Activated naive CD4-positive, alpha-beta T cell treated with anti-CD3 and anti-CD28 coated beads for 36 hours (primary cell): ENCODE results near the gene CMIP. TPM values are rescaled to one million over a fixed set of nuclear protein-coding genes. Genes with fewer than 3 reads are reported as not detected.
"Not testable (repeated sequence)": the region's sequence is repeated elsewhere in the genome, so short reads cannot be mapped to it uniquely, and the experiment has no call there.

Source experiments
- CTCF ChIA-PET: fragments of 350-600 bp; sonication (Branson Sonifier 250); formaldehyde crosslinking; loops from one replicate; lab custom pipeline; 2021; ENCODE audit warnings: antibody characterized with exemption; lab: Charles Lee
- DNase-seq: peaks from one replicate; pipeline ENCODE4 v3.0.0-alpha.2; 2020
- H3K27ac Mint-ChIP-seq: one replicate; pipeline ENCODE4 v1.8.0; 2021; ENCODE audit warnings: mild to moderate bottlenecking, mixed read lengths
- H3K27me3 Mint-ChIP-seq: one replicate; pipeline ENCODE4 v1.8.0; 2021; ENCODE audit warnings: low read depth, mixed read lengths
- H3K36me3 Mint-ChIP-seq: one replicate; pipeline ENCODE4 v1.8.0; 2021; ENCODE audit warnings: low read depth, mixed read lengths
- H3K4me1 Mint-ChIP-seq: one replicate; pipeline ENCODE4 v1.8.0; 2021; ENCODE audit warnings: low read depth, mixed read lengths
- H3K4me3 Mint-ChIP-seq: one replicate; pipeline ENCODE4 v1.8.0; 2021; ENCODE audit warnings: mild to moderate bottlenecking, moderate library complexity, mixed read lengths
- H3K9me3 Mint-ChIP-seq: one replicate; pipeline ENCODE4 v1.8.0; 2021; ENCODE audit warnings: mixed read lengths
- intact Hi-C: fragments of 100-400 bp; cut with micrococcal nuclease; formaldehyde crosslinking; loops from one replicate; pipeline ENCODE4 v1.15.1; 2023
- total RNA-seq, 2 experiments: library from RNA; stranded (reverse); gene quantifications; one replicate each; pipeline ENCODE4 v1.2.3, GENCODE V29; 2021

Gene CMIP
- total RNA-seq, 2 experiments from 2014 or later: 28.6 to 28.8 TPM

DNA sequence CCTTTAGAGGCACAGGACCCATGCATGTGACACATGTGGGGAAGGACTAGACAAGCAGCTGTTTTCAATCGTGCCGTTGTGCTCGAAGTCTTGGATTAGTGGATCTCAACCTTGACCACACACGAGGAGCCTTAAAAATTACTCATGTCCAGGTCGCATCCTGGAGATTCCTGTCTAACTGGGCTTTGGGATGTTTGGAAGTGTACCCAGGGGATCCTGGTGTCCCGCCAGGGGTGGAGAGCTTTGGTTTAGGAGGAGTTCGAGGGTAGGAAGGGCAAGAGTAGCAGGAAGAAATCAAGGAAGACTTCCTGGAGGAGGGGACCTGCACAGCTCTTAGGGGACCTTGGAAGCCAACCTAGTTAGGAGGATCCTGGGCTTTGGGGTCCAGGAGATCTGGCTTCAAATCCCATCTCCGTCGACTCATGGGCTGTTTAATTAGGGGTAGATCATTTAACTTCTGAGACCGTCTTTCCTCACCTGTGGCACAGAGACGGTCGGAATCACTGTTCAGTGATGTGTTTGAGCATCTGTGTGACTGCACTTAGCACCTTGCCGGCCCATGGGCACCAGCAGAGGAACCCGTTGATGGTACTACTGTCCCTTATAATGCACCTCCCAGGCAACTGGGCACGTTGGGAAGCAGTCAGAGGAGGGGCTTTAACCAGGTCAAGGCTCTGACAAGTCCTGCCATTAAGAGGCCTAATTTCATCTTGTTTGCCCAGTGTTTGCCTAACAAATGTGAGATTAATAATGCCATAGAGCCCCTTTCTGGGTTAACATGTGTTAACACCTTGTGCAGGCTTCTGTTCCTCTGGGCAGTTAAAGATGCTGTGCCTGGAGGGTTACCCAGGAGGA, 232.5 kb downstream of the CMIP start:
- CTCF ChIA-PET: no interaction called here
- no peak for DNase-seq
- Mint-ChIP-seq H3K27me3 (no peaks in the 10 kb centered on the region), H3K4me3 (no peak overlapping the region), H3K36me3 (peaks cover 5% of the 10 kb centered on the region), H3K9me3 (no peaks in the 10 kb centered on the region), H3K27ac (no peak overlapping the region), H3K4me1 (no peaks in the 10 kb centered on the region)
- intact Hi-C loops: no loop called here

DNA sequence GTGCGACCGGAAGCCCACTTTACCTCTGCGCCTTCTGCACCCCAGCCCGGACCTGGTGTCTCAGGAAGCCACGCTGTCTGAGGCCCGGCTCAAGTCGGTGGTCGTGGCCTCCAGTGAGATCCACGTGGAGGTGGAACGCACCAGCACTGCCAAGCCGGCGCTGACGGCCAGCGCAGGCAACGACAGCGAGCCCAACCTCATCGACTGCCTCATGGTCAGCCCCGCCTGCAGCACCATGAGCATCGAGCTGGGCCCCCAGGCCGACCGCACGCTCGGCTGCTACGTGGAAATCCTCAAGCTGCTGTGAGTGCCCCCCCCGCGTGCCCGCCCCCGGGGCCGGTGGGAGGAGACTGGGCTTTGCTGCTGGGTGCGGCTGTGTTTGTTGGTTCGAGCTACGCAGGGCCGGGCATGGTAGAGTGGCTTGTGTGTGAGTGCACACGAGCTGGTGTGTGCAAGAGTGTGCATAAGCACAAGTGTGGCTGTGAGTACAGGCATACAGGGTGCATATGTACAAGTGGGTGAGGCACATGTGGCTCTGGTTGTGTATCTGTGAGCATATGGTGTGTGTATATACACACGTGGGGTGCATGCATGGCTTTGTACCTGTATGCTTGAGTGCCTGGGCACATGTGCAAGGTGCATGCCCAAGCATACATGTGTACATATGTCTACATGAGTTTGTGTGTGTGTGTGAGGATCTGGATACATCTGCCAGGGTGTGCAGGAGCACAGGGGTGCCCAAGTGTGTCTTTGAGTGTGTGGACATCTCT, 233.9 kb downstream of the CMIP start:
- Mint-ChIP-seq H3K27me3 (no peaks in the 10 kb centered on the region), H3K36me3 (no peaks in the 10 kb centered on the region), H3K9me3 (no peaks in the 10 kb centered on the region), H3K4me3 (no peak overlapping the region), H3K27ac (no peak overlapping the region), H3K4me1 (no peaks in the 10 kb centered on the region)
- CTCF ChIA-PET: no interaction called here
- intact Hi-C loops: no loop called here
- no peak for DNase-seq

DNA sequence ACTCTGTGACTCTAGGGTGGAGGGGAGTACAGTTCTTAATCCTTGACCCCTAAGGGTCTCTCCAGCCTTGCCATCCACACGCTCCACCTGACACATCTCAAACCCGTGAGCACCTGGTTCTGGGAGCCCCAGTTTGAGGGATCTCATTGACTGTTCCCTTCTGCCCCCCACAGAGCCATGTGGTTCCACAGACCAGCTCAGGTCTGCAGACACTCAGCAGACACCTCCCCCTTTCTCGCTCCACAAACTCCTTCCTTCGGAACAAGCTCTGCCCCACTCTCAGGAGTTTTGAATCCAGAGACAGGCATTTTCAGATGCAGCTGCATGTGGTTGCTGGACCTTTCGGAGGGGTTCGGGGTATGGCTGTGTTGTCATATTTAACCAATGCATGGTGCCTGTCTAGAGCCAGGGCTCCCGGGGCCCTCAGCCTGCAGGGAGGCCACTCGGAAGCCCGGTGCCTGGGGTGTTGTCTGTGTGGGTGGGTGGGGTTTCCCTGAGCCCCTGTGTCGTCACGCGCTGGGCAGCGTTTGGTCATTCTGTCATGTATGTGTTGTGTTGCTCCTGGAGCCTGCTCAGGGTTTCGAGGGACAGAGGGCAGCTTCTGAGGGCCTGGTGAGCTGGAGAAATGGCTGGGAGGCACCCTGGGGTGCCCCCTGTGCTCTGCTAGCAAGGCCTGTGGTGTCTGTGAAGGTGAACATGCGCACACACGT, 235.3 kb downstream of the CMIP start:
- intact Hi-C loops: no loop called here
- CTCF ChIA-PET: no interaction called here
- DNase-seq: no peak
- Mint-ChIP-seq H3K36me3 (no peaks in the 10 kb centered on the region), H3K9me3 (no peaks in the 10 kb centered on the region), H3K4me1 (no peaks in the 10 kb centered on the region), H3K27me3 (no peaks in the 10 kb centered on the region), H3K4me3 (no peak overlapping the region), H3K27ac (no peak overlapping the region)

- H3K36me3 Mint-ChIP-seq: no peaks in the 10 kb centered on the region
- no peak overlapping the region for H3K4me3 Mint-ChIP-seq
- no peaks in the 10 kb centered on the region for H3K27me3 Mint-ChIP-seq
- intact Hi-C loops: no loop called here
- DNase-seq: no peak
- no peaks in the 10 kb centered on the region for H3K9me3 Mint-ChIP-seq
- no peaks in the 10 kb centered on the region for H3K4me1 Mint-ChIP-seq
- CTCF ChIA-PET: no interaction called here
- H3K27ac Mint-ChIP-seq: no peak overlapping the region
Measured at GRCh38 chr16:81680444-81681275, 236.1 kb downstream of the CMIP start.

DNA sequence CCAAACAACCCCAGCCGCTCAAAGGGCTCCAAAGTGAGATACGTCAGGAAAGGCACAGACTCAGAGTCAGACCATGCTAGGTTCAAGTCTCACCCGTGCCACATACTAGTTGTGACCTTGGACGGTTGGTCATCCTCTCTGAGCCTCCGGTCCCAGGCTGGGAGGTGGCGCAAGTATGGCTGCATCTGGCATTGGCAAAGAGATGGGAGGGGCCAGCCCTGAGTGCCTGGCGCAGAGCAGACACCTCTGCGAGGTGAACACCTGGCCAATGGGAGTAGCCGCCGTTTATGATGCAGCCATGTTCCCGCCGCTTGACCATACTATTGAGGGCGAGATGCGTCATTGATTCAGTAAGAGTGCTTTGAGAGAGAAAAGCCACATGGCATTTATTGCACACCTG, 236.7 kb downstream of the CMIP start:
- no peak for DNase-seq
- H3K27ac Mint-ChIP-seq: no peak overlapping the region
- H3K36me3 Mint-ChIP-seq: peaks cover 3% of the 10 kb centered on the region
- CTCF ChIA-PET: no interaction called here
- no peaks in the 10 kb centered on the region for H3K27me3 Mint-ChIP-seq
- H3K9me3 Mint-ChIP-seq: no peaks in the 10 kb centered on the region
- H3K4me3 Mint-ChIP-seq: no peak overlapping the region
- intact Hi-C loops: no loop called here
- H3K4me1 Mint-ChIP-seq: no peaks in the 10 kb centered on the region

DNA sequence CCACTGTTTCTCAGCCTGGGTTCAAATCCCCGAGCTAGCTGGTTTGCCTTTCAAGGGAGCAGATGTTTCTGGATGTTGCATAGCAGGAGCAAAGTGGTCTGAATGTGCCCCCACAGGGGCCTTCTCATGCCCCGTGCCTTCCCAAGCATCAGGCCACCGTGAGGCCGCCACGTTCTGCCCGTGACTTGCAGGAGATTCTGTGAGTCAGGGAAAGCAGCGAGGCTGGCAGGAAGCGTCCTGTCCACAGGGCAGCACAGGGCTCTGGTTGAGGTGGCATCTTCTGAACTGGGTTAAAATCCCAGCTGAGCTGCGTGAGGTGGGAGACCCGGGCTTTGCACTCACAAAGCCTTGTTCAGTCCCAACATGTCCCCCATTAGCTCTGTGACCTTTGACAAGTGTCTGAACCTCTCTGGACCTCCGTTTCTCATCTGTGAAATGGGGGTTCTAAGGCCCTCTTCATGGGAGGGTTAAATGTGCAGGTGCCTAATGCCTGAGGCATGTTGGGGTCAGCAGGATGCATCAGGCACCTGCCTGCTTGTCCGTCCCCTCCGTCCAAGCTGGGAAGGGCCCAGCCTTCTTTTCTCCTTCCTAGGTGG, 239.7 kb downstream of the CMIP start:
- Mint-ChIP-seq H3K27ac (no peak overlapping the region), H3K9me3 (no peaks in the 10 kb centered on the region), H3K36me3 (peaks cover 3% of the 10 kb centered on the region), H3K4me1 (peaks cover 15% of the 10 kb centered on the region), H3K4me3 (no peak overlapping the region), H3K27me3 (no peaks in the 10 kb centered on the region)
- intact Hi-C loops: no loop called here
- no peak for DNase-seq
- CTCF ChIA-PET: interaction anchor here (0.6 to 0.8 kb wide), 2 partner anchors 54 to 60 kb away, joined by 3 to 6 read pairs; no protein-coding TSS in a partner anchor

DNA sequence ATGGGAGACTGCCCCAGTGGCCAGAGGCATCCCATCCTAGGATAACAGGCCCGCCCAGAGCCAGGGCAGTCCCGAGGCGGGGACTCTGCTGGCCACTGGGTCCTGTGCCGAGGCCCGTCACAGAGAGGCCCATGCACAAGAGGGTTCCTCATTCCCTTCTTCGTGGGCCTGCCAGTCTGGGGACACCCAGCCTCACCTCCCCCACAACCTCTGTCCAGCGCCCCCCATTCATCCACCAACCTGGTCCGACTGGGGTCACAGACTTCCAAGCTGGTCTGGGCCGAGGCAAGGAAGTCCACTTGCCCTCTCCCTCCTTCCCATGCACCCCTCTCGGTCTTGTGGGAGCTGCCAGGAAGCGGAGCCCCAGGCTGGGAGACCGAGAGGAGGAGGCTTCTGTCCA, 240.3 kb downstream of the CMIP start:
- CTCF ChIA-PET: interaction anchor here (0.6 to 0.8 kb wide), 2 partner anchors 54 to 60 kb away, joined by 3 to 6 read pairs; no protein-coding TSS in a partner anchor
- Mint-ChIP-seq H3K36me3 (peaks cover 3% of the 10 kb centered on the region), H3K4me1 (peaks cover 15% of the 10 kb centered on the region), H3K27me3 (no peaks in the 10 kb centered on the region), H3K27ac (no peak overlapping the region), H3K9me3 (no peaks in the 10 kb centered on the region), H3K4me3 (no peak overlapping the region)
- intact Hi-C loops: no loop called here
- DNase-seq: no peak

GRCh38 chr16:81686391-81687130, 242.0 kb downstream of the CMIP start:
- Mint-ChIP-seq H3K27me3 (no peaks in the 10 kb centered on the region), H3K4me1 (peaks cover 15% of the 10 kb centered on the region), H3K9me3 (no peaks in the 10 kb centered on the region), H3K4me3 (no peak overlapping the region), H3K36me3 (peaks cover 3% of the 10 kb centered on the region), H3K27ac (no peak overlapping the region)
- no peak for DNase-seq
- CTCF ChIA-PET: interaction anchor here (0.6 kb wide), 1 partner anchor 262 kb away, joined by 3 read pairs; no protein-coding TSS in a partner anchor
- intact Hi-C loops: no loop called here

DNA sequence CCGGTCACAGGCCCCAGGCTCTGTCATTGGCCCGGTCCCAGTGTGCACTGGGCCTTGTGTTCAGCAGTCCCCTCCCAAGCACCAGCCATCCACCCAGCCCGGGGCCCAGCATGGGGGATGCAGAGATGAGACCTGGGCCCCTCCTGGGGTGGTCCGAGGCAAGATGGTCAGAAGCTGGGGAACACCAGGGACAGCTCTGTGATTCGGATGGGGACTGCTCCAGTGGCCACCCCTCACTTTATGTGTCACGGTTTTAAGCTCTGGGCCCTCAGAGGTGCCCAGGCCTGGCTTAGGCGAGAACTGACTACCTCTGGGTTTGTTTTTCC, 242.5 kb downstream of the CMIP start:
- CTCF ChIA-PET: interaction anchor here (0.6 kb wide), 1 partner anchor 262 kb away, joined by 3 read pairs; no protein-coding TSS in a partner anchor
- Mint-ChIP-seq H3K4me3 (no peak overlapping the region), H3K36me3 (peaks cover 3% of the 10 kb centered on the region), H3K9me3 (no peaks in the 10 kb centered on the region), H3K4me1 (peaks cover 15% of the 10 kb centered on the region), H3K27me3 (no peaks in the 10 kb centered on the region), H3K27ac (no peak overlapping the region)
- intact Hi-C loops: no loop called here
- no peak for DNase-seq

DNA sequence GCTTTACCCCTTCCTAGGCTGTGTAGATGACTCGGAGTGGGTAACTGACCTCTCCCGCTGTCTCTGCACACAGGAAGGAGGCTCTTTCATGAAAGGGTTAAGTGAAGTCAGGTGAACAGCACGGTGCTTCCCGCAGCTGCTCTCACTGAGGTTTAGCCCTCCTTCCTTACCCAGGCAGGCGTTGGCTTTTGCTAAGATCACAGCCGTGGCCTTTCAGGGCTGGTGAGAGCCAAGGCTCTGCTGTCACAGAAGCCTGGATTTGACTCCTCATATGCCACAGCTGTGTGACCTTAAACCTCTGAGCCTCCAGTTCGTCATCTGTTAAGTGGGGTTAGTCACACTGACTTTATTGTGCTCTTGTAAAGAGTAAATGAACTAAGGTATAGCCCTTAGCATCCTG, 243.6 kb downstream of the CMIP start:
- CTCF ChIA-PET: interaction anchor here (0.6 to 1.0 kb wide), 2 partner anchors 8 to 261 kb away, joined by 3 to 5 read pairs; no protein-coding TSS in a partner anchor
- Mint-ChIP-seq H3K27ac (peak overlapping the region; percentile 18), H3K36me3 (peaks cover 3% of the 10 kb centered on the region), H3K27me3 (no peaks in the 10 kb centered on the region), H3K4me1 (peaks cover 15% of the 10 kb centered on the region), H3K9me3 (no peaks in the 10 kb centered on the region), H3K4me3 (no peak overlapping the region)
- DNase-seq: peak; percentile 73
- intact Hi-C loops: loop anchor here (1.0 kb wide), 2 partner anchors 55 to 62 kb away; no protein-coding TSS in a partner anchor

GRCh38 chr16:81688839-81689238, 244.2 kb downstream of the CMIP start:
- H3K4me1 Mint-ChIP-seq: peaks cover 15% of the 10 kb centered on the region
- H3K27me3 Mint-ChIP-seq, H3K27ac Mint-ChIP-seq, H3K9me3 Mint-ChIP-seq, DNase-seq, H3K4me3 Mint-ChIP-seq, H3K36me3 Mint-ChIP-seq: not testable (repeated sequence)
- intact Hi-C loops: loop anchor here (1.0 kb wide), 2 partner anchors 56 to 63 kb away; no protein-coding TSS in a partner anchor
- CTCF ChIA-PET: interaction anchor here (1.0 kb wide), 1 partner anchor 8 kb away, joined by 3 read pairs; no protein-coding TSS in a partner anchor
